Calu3 (cell line): ENCODE measurements around the gene PCNT. TPM values are rescaled to one million over a fixed set of nuclear protein-coding genes. Genes with fewer than 3 reads are reported as not detected.
"Not testable (repeated sequence)": the region's sequence is repeated elsewhere in the genome, so short reads cannot be mapped to it uniquely, and the experiment has no call there.

Experiments used
- BruUV-seq: library from RNA; stranded (reverse); fragments of 400-500 nt; replicated peaks from 2 replicates; lab custom pipeline; 2021; lab: Mats Ljungman, UMichigan
- CTCF ChIA-PET: fragments of 300-600 bp; sonication (Branson Sonifier 250); formaldehyde crosslinking; loops from one replicate; lab custom pipeline; 2022; ENCODE audit warnings: antibody characterized with exemption; lab: Charles Lee
- DNase-seq: peaks from one replicate; pipeline ENCODE4 v3.0.0; 2022
- H3K27ac Mint-ChIP-seq: one replicate; pipeline ENCODE4 v1.8.0; 2022; ENCODE audit warnings: mixed read lengths; ENCODE audit not compliant: unreplicated experiment
- H3K27me3 Mint-ChIP-seq: one replicate; pipeline ENCODE4 v1.8.0; 2022; ENCODE audit warnings: mixed read lengths; ENCODE audit not compliant: unreplicated experiment
- H3K36me3 Mint-ChIP-seq: one replicate; pipeline ENCODE4 v1.8.0; 2022; ENCODE audit warnings: mild to moderate bottlenecking, moderate library complexity, mixed read lengths; ENCODE audit not compliant: insufficient read depth, unreplicated experiment
- H3K4me1 Mint-ChIP-seq: one replicate; pipeline ENCODE4 v1.8.0; 2022; ENCODE audit warnings: mild to moderate bottlenecking, low read depth, mixed read lengths; ENCODE audit not compliant: unreplicated experiment
- H3K4me3 Mint-ChIP-seq: one replicate; pipeline ENCODE4 v1.8.0; 2022; ENCODE audit warnings: mild to moderate bottlenecking, low read depth, moderate library complexity, mixed read lengths; ENCODE audit not compliant: unreplicated experiment
- H3K9me3 Mint-ChIP-seq: one replicate; pipeline ENCODE4 v1.8.0; 2022; ENCODE audit warnings: low read depth, mixed read lengths; ENCODE audit not compliant: unreplicated experiment
- CTCF ChIP-seq: fragments of 200-600 bp; IDR thresholded peaks from one replicate; pipeline ENCODE4 v1.8.0; 2022; ENCODE audit warnings: antibody characterized with exemption; ENCODE audit not compliant: unreplicated experiment
- intact Hi-C: fragments of 100-400 bp; cut with micrococcal nuclease; formaldehyde crosslinking; loops from one replicate; pipeline ENCODE4 v1.10.0; 2022; ENCODE audit not compliant: unreplicated experiment
- total RNA-seq: library from RNA; stranded (reverse); gene quantifications from 2 replicates; pipeline ENCODE4 v1.2.3, GENCODE V29; 2022

The PCNT gene
- total RNA-seq, 1 experiment from 2014 or later: 32.2 TPM

DNA sequence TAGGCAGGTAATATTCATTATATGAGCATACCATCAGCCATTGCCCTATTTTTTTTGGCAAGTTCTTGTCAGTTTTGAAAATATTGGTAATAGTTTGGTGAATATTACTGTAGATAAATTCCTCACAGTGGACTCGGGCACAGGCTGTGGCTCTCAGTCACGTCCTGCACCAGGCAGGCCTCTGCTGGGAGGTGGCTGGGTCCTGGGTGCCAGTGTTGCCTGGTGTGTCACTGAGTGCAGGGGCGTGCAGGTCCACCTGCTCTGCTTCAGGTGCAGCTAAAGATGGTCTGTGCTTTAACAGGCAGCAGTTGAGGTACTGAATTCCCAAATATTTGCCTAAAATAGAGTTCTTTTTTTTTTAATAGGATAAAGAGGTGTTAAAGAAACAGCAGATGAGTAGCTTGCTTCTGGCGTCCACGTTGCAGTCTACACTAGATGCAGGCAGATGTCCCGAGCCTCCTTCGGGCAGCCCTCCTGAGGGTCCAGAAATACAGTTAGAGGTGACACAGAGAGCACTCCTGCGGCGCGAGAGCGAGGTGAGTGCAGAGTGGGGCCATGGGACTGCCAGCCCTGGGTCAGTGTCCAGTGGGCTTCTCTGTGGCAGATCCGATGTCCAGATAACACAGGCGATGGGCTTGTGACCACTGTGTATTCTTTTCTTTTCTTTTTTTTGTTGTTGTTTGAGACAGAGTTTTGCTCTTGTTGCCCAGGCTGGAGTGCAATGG is 77.4 kb downstream of the PCNT start:
- no TSS peak for BruUV-seq
- no peaks in the 10 kb centered on the region for H3K27me3 Mint-ChIP-seq
- TF ChIP-seq CTCF: no peak
- H3K36me3 Mint-ChIP-seq: peaks cover 43% of the 10 kb centered on the region
- H3K4me1 Mint-ChIP-seq: no peaks in the 10 kb centered on the region
- no peak for DNase-seq
- H3K9me3 Mint-ChIP-seq: no peaks in the 10 kb centered on the region
- no peak overlapping the region for H3K27ac Mint-ChIP-seq
- no peak overlapping the region for H3K4me3 Mint-ChIP-seq
- CTCF ChIA-PET: no interaction called here
- intact Hi-C loops: no loop called here

- BruUV-seq: no TSS peak
- H3K27ac Mint-ChIP-seq: no peak overlapping the region
- peaks cover 43% of the 10 kb centered on the region for H3K36me3 Mint-ChIP-seq
- H3K4me1 Mint-ChIP-seq: no peaks in the 10 kb centered on the region
- no peaks in the 10 kb centered on the region for H3K27me3 Mint-ChIP-seq
- CTCF ChIA-PET: no interaction called here
- no peak for DNase-seq
- no peak for TF ChIP-seq CTCF
- no peaks in the 10 kb centered on the region for H3K9me3 Mint-ChIP-seq
- H3K4me3 Mint-ChIP-seq: no peak overlapping the region
- intact Hi-C loops: no loop called here
Observed at GRCh38 chr21:46402421-46402820, 78.5 kb downstream of the PCNT start.

- CTCF ChIA-PET, H3K27me3 Mint-ChIP-seq, BruUV-seq, DNase-seq, H3K4me1 Mint-ChIP-seq, H3K27ac Mint-ChIP-seq, intact Hi-C loops, H3K4me3 Mint-ChIP-seq, H3K9me3 Mint-ChIP-seq: not testable (repeated sequence)
- peaks cover 34% of the 10 kb centered on the region for H3K36me3 Mint-ChIP-seq
Observed at GRCh38 chr21:46403234-46403811, 79.4 kb downstream of the PCNT start.

DNA sequence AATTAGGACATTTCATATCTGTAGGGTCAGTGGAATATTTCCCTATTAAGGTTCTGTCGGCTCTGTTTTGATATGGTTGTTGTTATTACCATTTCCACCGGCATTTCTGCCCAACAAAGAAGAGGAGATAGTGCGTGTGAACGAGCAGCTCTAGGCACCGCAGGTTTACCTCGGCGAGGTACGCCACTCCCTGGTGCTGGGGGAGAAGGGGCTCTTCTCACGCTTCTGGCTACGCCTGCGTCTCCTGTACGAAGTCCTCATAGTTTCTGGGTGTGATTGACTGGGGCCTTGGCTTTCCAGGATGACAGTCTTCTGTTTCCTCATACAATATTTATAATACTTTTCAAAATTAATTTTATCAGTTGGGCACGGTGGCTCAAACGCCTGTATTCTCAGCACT is 80.3 kb downstream of the PCNT start:
- BruUV-seq: no TSS peak
- peaks cover 34% of the 10 kb centered on the region for H3K36me3 Mint-ChIP-seq
- H3K4me1 Mint-ChIP-seq: no peaks in the 10 kb centered on the region
- TF ChIP-seq CTCF: no peak
- H3K4me3 Mint-ChIP-seq: no peak overlapping the region
- intact Hi-C loops: no loop called here
- H3K27me3 Mint-ChIP-seq: no peaks in the 10 kb centered on the region
- no peak for DNase-seq
- CTCF ChIA-PET: no interaction called here
- H3K27ac Mint-ChIP-seq: no peak overlapping the region
- H3K9me3 Mint-ChIP-seq: no peaks in the 10 kb centered on the region

DNA sequence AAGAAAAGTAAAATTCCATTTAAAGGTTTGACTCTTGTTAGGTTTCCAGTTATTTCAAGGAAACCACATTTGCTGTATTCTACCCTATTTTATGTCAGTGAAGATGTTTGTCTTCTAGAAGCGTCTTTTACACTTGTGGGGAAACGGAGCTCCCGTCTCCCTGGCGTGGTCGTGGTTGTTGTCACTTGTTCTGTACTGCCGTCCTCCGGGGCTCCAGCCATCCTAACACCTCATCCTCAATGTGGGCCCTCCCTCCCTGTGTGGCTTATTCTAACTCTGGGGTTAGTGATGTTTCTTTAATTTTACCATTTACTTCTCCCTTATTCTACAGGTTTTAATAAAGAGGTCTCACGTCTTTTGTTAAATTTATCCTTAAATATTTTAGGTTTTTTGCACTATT is 82.0 kb downstream of the PCNT start:
- no peaks in the 10 kb centered on the region for H3K9me3 Mint-ChIP-seq
- DNase-seq: no peak
- BruUV-seq: no TSS peak
- H3K4me1 Mint-ChIP-seq: no peaks in the 10 kb centered on the region
- no peak overlapping the region for H3K4me3 Mint-ChIP-seq
- H3K27me3 Mint-ChIP-seq: no peaks in the 10 kb centered on the region
- H3K36me3 Mint-ChIP-seq: peaks cover 24% of the 10 kb centered on the region
- intact Hi-C loops: no loop called here
- CTCF ChIA-PET: no interaction called here
- TF ChIP-seq CTCF: no peak
- no peak overlapping the region for H3K27ac Mint-ChIP-seq
